Peyer's patch (tissue), 4 donors: ENCODE results near the gene SLC22A31.

ENCODE experiments used
- CTCF ChIP-seq, 6 experiments: fragments of 450-650 bp in 4 of 6; fragments of 200-600 bp in 2 of 6; sonication (generic) in 1 of 6; IDR thresholded peaks; one replicate each; pipeline ENCODE4 v1.5.1; 2017 to 2019; ENCODE audit warnings: antibody characterized with exemption in 6 of 6, mild to moderate bottlenecking in 3 of 6, moderate library complexity in 1 of 6
- POLR2A ChIP-seq, 2 donors: fragments of 450-650 bp; IDR thresholded peaks; one replicate each; pipeline ENCODE4 v1.5.1; 2017; ENCODE audit warnings: antibody characterized with exemption in 2 of 2, mild to moderate bottlenecking in 2 of 2, moderate library complexity in 2 of 2

GRCh38 chr16:89161763-89162713, 38.3 kb downstream of the SLC22A31 start:
- TF ChIP-seq CTCF (IDR thresholded peaks at IDR 0.05) (no peak), POLR2A (IDR thresholded peaks at IDR 0.05) (no peak)
